Activated T-cell treated with anti-CD3 and anti-CD28 coated beads for 4 hours (primary cell): ENCODE data around the gene DPF3.

ENCODE experiments used
- DNase-seq: peaks from one replicate; pipeline ENCODE4 v3.0.0-alpha.2; 2020

Gene DPF3

DNA sequence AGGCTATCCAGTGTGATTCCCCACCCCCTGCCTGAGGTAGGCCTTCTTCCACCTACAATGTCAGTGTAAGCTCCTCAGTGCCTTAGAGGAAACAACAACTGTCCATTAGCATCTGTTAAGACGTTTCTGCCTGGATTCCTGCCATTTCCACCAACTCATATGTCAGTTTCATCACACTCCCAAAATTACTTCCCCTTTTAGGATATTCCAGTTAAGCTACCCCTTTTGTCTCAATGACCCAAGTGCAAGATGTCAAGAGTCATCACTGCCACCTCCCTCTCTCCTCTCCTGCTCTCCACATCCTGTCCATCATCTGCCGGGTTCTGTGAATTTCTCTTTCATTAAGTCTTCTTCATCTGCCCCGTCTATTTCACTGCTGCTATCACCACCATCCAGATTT, 189.4 kb downstream of the DPF3 start:
- DNase-seq = no peak

DNA sequence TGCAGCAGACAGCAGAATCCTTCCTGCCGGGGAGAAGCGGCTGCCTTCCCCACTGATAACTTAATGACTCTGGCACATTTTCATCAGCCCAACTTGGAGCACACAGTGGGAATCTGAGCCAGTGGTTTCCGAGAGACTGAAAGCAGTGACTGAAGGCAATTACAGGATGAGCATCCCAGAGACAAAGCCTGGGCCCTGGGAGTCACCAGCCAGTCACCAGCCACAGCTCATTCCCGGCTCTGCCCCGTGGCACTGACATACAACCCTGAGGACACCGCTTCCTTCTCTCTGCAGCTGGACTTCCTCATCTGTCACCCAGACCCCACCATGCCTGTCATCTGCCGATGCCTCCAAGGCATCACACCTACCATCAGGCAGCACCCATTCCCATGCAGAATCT, 192.3 kb downstream of the DPF3 start:
- no peak for DNase-seq

DNA sequence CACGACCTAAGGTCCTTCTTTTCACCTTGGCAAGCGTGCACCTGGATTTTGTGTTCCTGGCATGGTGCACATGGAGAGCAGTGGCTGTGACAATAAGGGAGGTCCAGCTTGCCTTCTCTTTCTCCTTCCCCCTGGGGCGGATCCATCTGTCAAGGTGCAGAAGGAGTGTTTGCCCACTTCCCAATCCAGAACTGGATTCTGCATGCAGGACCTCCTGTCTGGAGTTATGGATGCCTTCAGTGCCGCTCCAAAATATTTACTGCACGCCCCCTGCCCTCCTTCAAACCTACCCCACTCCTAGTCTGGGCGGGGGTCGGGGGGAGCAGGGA, 192.7 kb downstream of the DPF3 start:
- no peak for DNase-seq

DNA sequence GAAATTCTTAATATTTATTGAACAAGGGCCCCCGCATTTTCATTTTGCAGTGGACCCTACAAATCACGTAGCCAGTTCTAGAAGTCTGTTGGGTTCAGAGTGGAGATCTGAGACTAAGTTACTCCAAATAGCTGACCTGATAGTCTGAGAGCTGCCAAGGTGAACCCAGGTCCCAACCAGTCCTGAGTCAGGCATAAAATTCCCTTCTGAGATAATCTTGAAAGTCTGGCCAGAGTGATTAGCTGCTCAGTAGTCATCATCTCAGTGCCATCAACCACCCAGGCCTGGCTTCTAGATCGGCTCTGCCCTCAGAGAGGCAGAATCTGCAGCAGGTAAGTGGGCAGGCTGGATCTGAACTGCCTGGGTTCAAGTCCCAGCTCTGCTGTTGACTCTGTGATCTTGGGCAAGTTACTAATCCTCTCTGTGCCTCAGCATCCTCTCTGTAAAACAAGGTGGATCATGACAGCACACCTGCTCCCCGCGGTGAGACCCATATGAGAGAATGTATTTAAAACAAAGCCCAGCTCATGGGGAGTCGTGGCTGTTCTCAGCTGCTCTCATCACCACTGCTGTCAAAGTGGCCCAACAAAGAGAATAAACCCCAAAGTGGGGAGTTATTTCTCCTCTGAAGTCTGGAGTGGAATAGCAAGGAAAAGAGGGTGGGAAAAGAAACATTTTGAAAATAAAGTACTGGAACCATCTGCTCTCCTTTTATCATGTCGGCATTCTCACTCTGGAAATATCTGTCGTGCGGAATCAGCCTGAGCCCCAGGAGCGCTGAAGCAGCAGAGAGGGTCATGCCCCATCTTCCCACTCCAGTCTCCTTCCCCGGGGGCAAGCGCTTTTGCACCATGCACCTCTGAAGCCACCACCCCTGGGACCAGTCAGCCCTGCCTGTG, 193.3 kb downstream of the DPF3 start:
- DNase-seq = no peak

DNA sequence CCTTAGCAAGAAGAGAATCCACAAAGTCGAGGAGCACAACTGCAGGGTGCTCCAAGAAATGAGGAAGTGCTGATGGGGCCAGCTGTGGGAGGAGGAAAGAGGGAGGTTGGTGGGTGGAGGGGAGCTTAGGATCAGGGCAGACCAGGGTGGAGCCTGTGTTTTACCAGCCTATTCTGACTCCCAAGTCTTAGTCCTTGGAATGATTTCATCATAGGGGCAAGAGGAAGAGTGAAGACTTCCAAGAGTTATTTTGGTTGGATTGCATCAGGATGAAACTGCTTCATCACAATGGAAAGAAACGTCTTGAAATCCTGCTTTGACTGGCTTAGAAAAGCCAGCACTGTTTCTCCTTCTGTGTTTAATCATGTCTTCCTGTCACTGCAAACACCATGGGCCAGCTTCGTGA, 194.0 kb downstream of the DPF3 start:
- DNase-seq = no peak

DNA sequence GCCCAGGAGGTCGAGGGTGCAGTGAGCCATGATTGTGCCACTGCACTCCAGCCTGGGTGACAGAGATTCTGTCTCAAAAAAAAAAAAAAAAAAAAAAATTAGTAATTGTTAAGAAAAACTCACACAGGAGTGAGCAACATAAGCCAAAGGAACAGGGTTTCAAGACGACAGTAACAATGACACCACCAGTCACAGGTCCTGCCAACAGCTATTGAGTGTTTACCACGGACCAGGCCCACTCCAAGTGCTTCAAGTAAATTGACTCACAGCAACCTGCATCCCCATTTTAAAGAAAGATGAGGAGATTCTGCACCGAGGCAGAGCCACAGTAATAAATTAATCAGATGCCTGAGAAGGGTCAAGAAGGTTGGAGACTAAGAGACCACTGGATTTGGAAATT, 194.5 kb downstream of the DPF3 start:
- no peak for DNase-seq

DNA sequence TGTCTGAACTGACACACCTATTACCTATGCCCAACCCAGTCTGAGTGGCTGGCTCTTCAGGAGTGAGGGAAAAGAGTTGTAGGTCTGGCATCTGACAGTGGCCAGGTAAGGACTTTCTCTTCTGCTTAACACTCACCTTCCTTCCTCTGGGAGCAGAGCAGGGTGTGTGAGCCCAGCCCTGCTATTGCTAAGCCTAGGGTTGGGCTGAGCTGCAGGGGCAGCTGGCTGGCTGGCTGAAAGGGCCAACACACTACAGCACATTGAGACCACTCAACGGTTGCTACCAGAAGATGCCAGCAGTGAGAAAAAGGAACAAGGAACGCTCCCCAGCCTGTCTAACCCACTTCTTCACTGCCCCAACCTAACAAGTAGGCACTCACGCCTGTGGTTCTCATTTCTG, 201.2 kb downstream of the DPF3 start:
- no peak for DNase-seq

DNA sequence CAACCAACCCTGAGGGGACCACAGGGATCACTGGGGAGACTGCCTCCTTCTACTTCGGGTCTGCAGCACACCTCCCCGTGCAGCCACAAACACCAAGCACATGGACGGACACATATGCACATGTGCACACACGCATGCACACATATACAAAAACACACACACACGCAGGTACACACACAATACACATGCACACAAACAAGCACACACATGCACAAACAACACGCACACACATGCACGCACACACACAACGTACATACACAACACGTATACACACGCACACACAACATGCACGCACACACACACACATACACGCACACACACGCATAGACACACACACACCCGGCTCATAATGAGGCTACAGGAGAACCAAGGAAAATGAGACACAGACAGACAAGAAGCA, 203.6 kb downstream of the DPF3 start:
- DNase-seq = no peak

DNA sequence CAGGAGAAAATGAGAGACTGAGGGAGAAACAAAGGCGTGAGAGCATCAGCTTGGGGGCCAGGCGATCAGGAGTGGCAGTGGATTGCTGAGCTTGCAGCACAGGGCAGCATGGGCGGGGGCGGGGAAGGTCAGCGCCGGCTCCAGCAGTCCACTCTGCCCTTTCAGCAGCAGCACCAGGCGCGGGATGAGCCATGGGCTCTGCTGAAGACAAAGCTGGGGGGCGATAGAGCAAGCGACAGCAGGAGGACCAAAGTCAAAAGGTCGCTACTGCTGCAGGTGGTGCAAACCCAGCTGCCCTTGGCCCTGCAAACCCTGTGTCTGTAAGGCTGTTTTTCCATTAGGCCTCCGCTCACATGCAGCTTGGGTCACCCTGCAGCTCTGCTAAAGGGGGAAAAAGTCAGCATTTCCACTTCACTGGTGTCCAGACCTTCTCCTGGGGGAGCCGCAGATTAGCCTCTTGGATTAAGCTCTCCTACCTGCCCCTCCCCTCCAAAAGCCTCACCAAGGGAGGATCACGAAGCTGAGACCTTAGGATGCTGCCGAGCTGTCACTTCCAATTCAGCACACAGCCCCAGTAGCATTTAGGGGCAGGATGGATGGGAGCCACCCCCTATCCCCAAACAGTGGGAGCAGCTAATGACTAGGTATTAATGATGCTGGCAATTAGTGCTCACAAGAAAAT, 204.8 kb downstream of the DPF3 start:
- no peak for DNase-seq

DNA sequence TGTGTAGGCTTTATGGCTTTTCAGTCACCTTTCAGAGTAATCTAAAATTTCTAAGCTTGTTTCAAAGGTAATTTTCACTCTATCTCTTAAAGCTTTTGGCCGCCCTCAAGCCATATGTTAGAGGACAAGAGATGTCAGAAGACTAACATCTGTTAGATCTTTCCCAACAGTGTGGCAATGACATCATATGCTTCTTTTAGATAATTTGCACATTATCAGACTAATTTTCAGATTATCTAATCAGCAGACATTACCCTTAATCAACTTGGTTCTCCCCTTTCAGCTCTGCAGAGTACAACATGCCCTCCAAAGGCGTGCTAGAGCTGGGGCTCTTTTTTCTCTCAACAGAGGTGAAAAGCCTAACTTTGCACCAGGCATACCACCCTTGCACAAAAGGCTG, 207.1 kb downstream of the DPF3 start:
- DNase-seq = no peak

DNA sequence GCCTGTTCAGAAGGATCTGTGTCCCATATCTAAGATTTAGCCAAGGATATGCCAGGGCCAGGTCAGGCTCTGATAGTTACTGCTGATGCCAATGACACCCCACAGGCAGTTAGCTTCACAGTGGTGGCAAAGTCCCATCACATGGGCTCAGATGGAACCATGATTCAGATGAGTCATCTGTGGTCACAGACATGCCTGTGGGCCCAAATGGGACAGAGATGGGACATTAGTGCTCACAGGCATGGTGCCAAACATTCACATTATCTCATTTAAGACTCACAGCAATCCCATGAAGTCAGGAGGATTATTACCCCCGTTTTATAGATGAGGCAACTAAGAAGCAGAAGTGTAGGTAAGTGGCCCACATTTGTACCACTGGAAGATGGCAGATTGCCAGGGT, 207.8 kb downstream of the DPF3 start:
- DNase-seq = no peak

DNA sequence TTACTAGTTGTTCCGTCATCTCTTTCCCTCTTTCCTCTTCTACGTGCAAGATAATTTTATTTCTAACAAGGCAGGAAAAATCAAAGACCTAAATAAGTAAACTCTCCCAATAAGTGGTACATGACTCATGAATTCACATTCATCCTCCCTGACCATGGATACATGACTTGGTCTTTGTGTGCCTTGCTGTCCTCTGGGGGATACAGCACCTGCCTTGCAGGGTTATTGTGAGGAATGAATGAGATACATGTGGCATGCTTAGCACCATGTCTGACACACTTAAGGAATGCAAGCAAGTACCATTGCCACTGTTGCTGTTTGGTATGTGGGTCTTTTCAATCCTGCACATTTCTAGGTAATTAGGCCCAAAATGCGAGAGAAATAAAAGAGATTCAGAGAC, 208.4 kb downstream of the DPF3 start:
- DNase-seq = no peak

DNA sequence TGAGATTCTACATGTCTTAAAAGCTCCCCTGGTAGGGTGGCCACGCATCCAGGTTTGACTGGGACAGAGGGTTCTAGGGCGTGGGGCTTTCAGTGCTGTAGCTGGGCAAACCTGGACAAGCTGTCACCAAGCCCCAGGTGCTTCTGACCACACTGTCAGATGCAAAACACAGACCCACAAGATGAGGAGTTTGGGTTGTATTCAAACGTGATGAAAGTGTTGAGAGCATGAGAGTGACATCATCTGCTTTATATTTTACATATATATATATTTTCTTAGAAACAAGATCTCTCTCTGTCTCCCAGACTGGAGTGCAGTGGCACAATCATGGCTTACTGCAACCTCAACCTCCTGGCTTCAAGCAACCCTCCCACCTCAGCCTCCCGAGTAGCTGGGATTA, 210.1 kb downstream of the DPF3 start:
- no peak for DNase-seq

DNA sequence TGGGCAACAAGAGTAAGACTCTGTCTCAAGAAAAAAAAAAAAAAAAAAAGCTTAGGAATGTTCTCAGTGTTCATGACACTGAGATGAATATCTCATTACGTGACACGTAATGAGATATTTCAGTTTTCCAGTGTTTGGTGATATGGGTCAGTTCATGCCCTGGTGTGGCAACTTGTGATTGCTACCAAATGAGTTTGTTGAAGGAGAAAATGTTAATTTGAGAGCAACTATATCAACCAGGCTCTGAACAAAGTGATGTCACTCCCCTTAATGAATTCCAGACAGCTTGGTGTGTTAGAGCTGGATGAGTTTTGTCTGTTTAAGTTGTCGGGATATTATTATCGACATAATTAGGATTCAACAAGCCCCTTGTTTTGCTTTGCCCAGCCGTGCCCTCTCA, 211.7 kb downstream of the DPF3 start:
- DNase-seq = no peak

DNA sequence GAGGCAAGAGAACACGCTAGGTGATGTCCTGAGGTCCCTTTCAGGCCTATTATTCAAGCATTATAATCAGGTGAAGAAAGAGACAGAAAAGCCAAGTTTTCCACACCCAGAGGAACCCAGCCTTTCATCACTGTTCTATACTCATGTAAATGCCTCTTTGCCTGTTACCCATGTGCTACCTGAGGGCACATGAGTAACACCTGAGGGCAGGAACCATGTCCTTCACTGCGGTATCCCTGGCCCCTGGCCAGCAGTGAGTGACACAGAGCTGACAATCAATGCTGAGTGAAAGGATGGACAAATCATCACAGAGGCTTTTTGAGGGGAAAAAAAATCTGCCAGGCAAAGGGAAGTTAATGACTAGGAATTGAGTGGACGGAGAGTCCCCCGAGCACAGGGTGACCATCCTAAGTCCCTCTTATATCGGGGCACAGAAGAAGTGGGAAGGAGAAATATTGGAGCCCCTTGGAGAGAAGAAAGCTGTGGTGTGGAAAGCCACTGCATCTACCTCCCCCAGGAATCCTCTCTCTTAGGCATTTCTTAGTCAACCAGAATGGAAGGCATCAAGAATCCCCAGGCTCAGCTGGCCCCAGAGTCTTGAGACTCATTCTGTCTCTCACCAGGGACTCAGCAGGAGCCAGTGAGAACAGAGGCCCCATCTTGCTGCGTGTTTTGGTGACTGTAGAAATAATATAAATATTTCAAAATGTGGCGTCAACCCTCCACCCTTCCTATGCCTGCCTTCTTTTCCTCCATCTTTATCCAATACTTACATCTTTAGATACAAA, 212.9 kb downstream of the DPF3 start:
- DNase-seq = no peak

DNA sequence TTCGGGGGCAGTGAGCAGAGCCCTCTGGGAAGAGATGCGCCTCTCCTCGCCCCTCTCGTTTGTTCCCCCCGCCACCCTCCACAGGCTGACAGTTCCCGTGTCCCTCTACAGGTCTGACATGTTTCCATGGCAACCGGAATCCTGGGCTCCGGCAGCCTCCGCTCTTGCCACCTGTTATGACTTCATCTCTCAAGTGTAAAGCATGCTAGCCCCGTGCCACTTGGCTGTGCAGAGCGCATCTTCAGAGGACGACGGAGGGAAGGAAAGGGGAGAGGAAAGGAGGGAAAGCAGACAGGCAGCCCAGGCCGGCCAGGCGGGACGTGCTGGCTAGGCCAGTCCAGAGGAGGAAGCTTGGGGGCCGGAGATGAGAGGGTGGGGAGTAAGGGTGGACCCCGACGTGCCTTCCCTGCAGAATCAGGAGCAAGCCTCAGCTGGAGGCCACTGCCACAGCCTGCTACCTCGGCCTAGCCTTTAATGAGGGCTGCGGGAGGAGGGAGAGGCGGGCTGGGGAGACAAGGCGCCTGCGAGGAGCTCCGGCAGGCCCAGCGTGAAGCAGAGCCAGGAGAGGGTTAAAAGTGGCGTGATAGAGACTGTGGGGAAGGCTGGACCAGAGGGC, 214.3 kb downstream of the DPF3 start:
- no peak for DNase-seq

DNA sequence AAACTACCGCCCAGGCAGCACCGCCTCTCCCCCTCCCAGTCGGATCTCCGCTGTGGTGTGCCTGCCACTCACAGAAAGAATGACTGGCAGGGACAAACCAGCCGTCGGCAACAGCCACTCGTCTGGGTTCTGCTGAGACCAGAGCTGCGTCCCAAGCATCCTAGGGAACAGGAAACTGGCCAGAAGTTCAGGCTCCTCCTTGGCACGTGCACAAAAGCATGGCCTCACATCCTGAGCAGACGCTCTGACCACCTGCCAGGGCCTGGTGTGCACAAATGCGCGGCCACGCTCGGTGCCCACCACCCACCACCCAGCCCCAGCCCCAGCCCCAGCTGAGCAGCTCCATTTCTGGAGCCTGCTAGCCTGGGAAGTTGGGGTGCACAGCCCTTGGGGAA, 214.8 kb downstream of the DPF3 start:
- DNase-seq = no peak

DNA sequence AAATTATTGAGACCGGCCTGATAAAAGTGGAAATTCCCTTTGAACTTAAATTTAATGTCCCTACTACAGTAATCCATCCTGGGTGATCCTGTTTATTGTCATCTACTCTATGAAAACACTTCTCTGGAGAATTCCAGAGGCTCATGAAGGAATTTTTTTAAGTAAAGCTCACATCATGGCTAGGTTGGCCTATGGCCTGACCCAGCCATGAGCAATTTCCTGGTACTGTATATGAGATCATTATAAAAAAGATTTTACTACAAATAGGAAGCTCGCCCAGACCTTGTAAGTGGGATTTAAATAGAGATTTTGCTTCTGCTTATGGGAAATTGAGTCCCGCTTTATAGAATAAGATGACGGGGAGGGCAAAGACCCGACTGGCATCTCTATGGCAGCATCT, 215.5 kb downstream of the DPF3 start:
- no peak for DNase-seq

DNA sequence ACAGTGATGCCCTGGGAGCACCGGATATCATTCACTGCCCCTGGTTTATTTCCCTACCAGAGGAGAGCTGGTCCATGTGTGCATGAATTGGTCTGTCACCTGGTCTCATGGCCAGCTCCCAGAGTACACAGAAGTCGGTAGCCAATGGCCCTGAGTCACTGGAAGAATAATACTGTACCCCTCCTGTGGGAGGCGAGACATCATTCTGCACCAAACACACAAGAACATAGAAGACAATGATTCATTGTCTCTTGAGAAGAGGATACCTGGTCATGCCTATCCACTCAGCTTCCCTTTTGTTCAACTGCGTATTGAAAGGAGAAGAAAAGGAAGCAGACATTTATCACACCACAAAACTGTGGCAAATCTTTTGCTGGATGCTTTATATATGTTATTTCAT, 216.2 kb downstream of the DPF3 start:
- no peak for DNase-seq

DNA sequence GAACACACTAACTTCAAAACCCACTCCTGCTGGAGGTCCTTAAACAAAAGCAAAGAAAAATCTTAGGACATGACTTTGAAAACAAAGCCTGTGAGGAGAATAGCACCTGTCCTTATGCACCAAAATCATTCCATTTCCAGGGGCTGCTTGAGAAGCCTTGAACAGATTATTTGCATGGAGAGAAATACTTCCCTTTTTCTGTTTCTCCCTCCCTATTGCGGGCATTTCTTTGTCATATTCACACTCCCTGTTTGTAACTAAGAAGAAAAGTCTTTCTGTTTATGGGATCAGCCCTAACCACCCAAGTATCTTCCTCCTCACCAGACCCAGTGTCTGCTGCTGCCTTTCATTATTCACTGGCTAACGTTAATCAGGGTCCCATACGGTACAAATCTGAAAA, 218.8 kb downstream of the DPF3 start:
- DNase-seq = no peak

DNA sequence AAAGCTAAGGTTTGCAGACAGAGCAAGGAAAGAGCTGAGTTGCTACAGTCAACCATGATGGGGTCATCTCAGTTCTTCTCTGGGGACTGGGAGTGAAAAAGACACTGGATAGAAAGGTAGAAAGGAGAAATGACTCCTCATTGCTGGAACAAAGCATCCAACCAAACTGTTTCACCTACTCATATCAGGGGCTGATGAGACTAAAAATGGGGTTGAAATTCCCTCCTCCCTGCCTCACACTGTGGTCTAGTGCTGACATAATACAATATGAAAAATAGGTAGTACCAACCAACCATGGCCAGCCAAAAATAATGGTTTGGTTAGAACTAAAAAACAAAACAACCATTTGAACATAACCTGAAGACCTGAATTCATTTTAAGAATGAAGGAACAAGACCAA, 220.7 kb downstream of the DPF3 start:
- no peak for DNase-seq

DNA sequence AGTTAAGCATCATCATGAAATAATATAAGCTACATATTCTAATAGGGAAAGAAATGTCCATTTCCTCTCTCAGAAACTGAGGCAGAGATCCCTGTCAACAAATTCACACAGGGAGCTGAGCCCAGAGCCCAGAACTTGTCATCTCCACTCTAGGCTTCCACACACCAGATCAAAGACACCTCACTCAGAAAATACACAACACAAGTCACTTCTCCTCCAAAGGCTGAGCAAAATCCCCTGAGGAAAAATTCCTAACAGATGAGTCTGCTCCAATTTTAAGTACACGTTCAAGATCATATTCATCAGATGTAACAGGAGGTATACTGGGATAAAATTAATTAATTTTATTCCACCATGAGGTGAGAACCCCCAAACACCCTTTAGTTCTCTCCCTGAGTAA, 227.3 kb downstream of the DPF3 start:
- DNase-seq = no peak

DNA sequence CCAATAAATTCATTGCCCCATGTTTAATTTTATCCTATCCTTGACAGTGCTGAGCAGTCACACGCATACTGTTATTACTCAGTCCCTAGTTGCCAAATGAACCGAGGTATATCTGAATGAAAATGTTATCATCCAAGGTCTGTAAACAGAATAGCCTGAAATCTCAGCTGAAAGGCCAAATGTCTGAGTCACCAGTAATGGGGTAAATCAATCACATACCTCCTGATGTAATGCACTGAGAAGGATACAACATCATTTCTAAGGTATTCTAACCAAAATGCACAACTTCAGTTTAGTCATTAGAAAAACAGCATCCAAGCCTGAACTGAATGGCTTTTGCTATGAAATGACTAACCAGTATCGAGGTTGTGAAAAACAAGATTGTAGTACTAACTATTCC, 228.6 kb downstream of the DPF3 start:
- no peak for DNase-seq

DNA sequence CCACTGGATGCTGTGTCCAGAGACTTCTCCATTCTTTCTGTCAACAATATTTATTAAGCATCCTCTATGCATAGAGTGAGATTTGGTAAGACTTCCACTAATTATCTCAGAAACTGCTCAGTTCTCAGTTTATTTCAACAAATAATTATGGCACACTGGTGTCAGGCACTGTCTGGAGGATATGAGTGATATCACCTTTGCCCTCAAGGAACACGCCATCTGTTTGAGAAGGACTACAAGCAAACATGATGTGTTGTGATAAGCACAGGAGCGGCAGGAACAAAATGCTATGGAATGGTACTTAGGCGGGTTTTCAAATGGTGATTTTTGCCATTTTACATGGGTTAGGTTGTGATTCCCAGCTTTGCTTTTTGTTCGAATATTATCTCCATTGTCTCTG, 229.2 kb downstream of the DPF3 start:
- no peak for DNase-seq
